Progenitor cell of endocrine pancreas (in vitro differentiated cells): ENCODE results near the gene SMCO2. TPM values are rescaled to one million over a fixed set of nuclear protein-coding genes. Genes with fewer than 3 reads are reported as not detected.

Experiments used
- DNase-seq: peaks from one replicate; pipeline ENCODE4 v3.0.0; 2021; ENCODE audit warnings: low spot score; ENCODE audit not compliant: unreplicated experiment
- H3K27ac Mint-ChIP-seq: 2 replicates; pipeline ENCODE4 v1.8.0; 2021; ENCODE audit warnings: mild to moderate bottlenecking, moderate library complexity, mixed read lengths
- H3K27me3 Mint-ChIP-seq: 2 replicates; pipeline ENCODE4 v1.8.0; 2021; ENCODE audit warnings: mixed read lengths
- H3K36me3 Mint-ChIP-seq: 2 replicates; pipeline ENCODE4 v1.8.0; 2022; ENCODE audit warnings: mixed read lengths; ENCODE audit not compliant: insufficient read depth
- H3K4me1 Mint-ChIP-seq: 2 replicates; pipeline ENCODE4 v1.8.0; 2021; ENCODE audit warnings: low read depth, mixed read lengths
- H3K4me3 Mint-ChIP-seq: 2 replicates; pipeline ENCODE4 v1.8.0; 2021; ENCODE audit warnings: low read depth, mild to moderate bottlenecking, moderate library complexity, mixed read lengths
- H3K9me3 Mint-ChIP-seq: 2 replicates; pipeline ENCODE4 v1.8.0; 2021; ENCODE audit warnings: low read depth, mixed read lengths
- total RNA-seq: library from RNA; stranded (reverse); gene quantifications from 2 replicates; pipeline ENCODE4 v1.2.1, GENCODE V29; 2021
- TF ChIP-seq, protein P1 (sequence below): fragments of 200-600 bp; sonication (generic); IDR thresholded peaks from one replicate; pipeline ENCODE4 v1.5.0; 2021; ENCODE audit warnings: antibody characterized with exemption, mild to moderate bottlenecking; ENCODE audit not compliant: unreplicated experiment

SMCO2 gene
- total RNA-seq, 1 donor from 2014 or later = 1.4 TPM

DNA sequence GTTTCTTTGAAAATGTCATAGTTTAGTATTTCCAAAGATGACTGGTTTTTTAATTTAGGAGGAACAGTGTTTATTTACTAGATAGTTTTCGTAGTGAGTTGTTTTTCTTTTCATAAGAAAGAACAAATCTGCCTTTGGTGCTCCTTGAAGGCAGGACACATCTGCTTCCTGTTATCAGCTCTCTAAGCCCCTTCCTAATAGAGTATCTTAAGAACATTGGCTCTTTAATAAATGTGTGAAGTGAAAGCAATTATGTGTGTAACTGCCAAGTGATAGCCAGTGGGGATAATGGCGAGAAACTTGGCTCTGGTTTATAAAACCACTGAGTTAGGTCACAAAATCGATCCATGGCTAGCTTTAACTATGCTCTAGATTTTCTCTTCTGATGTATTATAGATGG lies 54.0 kb downstream of the SMCO2 start:
- no peak for DNase-seq
- TF ChIP-seq, protein P1, sequence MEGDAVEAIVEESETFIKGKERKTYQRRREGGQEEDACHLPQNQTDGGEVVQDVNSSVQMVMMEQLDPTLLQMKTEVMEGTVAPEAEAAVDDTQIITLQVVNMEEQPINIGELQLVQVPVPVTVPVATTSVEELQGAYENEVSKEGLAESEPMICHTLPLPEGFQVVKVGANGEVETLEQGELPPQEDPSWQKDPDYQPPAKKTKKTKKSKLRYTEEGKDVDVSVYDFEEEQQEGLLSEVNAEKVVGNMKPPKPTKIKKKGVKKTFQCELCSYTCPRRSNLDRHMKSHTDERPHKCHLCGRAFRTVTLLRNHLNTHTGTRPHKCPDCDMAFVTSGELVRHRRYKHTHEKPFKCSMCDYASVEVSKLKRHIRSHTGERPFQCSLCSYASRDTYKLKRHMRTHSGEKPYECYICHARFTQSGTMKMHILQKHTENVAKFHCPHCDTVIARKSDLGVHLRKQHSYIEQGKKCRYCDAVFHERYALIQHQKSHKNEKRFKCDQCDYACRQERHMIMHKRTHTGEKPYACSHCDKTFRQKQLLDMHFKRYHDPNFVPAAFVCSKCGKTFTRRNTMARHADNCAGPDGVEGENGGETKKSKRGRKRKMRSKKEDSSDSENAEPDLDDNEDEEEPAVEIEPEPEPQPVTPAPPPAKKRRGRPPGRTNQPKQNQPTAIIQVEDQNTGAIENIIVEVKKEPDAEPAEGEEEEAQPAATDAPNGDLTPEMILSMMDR = no peak
- Mint-ChIP-seq H3K27ac (no peak overlapping the region), H3K4me1 (no peaks in the 10 kb centered on the region), H3K36me3 (no peaks in the 10 kb centered on the region), H3K9me3 (peaks cover 4% of the 10 kb centered on the region), H3K27me3 (no peaks in the 10 kb centered on the region), H3K4me3 (no peak overlapping the region)

DNA sequence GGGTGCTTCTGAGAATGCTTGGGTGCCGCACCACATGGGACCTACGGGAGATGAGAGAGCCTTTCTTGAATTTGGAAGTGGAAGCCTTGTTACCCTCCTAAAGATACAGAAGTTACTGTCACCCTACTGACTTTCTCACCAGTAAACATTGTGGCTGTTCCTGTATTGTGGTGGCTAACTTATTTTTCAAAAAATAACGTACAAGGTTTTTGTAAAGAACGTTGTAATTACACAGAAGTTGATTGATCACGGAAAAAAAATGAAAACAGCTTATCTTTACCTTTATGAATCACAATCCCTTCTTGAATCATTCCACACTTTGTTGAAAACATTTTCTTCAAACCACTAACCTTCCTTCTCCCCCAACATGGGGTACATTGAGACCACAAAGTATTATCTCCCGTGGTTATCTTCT lies 55.5 kb downstream of the SMCO2 start:
- TF ChIP-seq, protein P1 = no peak
- no peak for DNase-seq
- no peak overlapping the region for H3K4me3 Mint-ChIP-seq
- no peak overlapping the region for H3K27ac Mint-ChIP-seq
- H3K4me1 Mint-ChIP-seq = no peaks in the 10 kb centered on the region
- no peaks in the 10 kb centered on the region for H3K36me3 Mint-ChIP-seq
- no peaks in the 10 kb centered on the region for H3K27me3 Mint-ChIP-seq
- H3K9me3 Mint-ChIP-seq = peaks cover 10% of the 10 kb centered on the region

- Mint-ChIP-seq H3K27me3 (no peaks in the 10 kb centered on the region), H3K4me1 (no peaks in the 10 kb centered on the region), H3K27ac (no peak overlapping the region), H3K36me3 (no peaks in the 10 kb centered on the region), H3K9me3 (peaks cover 10% of the 10 kb centered on the region), H3K4me3 (no peak overlapping the region)
- no peak for DNase-seq
- TF ChIP-seq, protein P1 = no peak
These were observed 58.0 kb downstream of the SMCO2 start for GRCh38 chr12:27504507-27504906.

DNA sequence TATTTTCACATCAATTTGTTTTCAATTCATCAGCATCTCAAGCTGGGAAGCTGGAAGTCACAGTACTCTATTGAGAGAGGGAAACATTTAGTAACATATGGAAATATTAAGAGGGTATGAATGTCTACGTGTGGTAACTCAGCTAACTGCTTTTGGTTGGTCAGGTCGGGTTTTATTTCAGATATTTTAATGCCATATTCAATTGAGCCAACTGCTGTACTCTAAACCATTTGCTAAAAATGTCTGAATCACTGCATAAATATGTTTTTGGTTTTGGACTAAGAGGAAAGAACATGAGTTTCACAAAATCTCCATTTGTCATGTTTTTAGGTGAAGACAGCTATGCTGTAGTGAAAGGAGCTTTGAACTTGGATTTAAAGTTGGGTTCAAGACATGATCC lies 58.6 kb downstream of the SMCO2 start:
- no peaks in the 10 kb centered on the region for H3K4me1 Mint-ChIP-seq
- no peaks in the 10 kb centered on the region for H3K36me3 Mint-ChIP-seq
- no peak overlapping the region for H3K27ac Mint-ChIP-seq
- DNase-seq = no peak
- TF ChIP-seq, protein P1 = no peak
- peaks cover 10% of the 10 kb centered on the region for H3K9me3 Mint-ChIP-seq
- no peaks in the 10 kb centered on the region for H3K27me3 Mint-ChIP-seq
- H3K4me3 Mint-ChIP-seq = no peak overlapping the region

GRCh38 chr12:27505761-27506160 lies 59.2 kb downstream of the SMCO2 start:
- H3K9me3 Mint-ChIP-seq = peaks cover 10% of the 10 kb centered on the region
- no peaks in the 10 kb centered on the region for H3K27me3 Mint-ChIP-seq
- no peaks in the 10 kb centered on the region for H3K36me3 Mint-ChIP-seq
- H3K4me3 Mint-ChIP-seq = no peak overlapping the region
- no peak for DNase-seq
- no peak overlapping the region for H3K27ac Mint-ChIP-seq
- no peaks in the 10 kb centered on the region for H3K4me1 Mint-ChIP-seq
- TF ChIP-seq, protein P1 = no peak
